ENCODE measurements around the gene DUOXA2.
A peak's percentile ranks its signal among the peaks of the same experiment; 100 is the strongest.

The DUOXA2 gene

GRCh38 chr15:45162771-45163507, 48.8 kb downstream of the DUOXA2 start:
- peak; percentile 85 for DNase-seq (ENCODE audit: low spot score)

- DNase-seq (ENCODE audit: low spot score), result no peak
Measured at GRCh38 chr15:45163508-45163856, 49.4 kb downstream of the DUOXA2 start.

- no peak for DNase-seq (ENCODE audit: low spot score)
Measured at GRCh38 chr15:45164914-45165313, 50.8 kb downstream of the DUOXA2 start.

GRCh38 chr15:45165536-45165935, 51.4 kb downstream of the DUOXA2 start:
- no peak for DNase-seq (ENCODE audit: low spot score)

- peak; percentile 82 for DNase-seq (ENCODE audit: low spot score)
Measured at GRCh38 chr15:45166834-45167630, 52.9 kb downstream of the DUOXA2 start.

- no peak for DNase-seq (ENCODE audit: low spot score)
Measured at GRCh38 chr15:45167631-45168205, 53.6 kb downstream of the DUOXA2 start.
